HEK293 (cell line): Measurements from ENCODE around the gene ELFN1.

Source experiments
- CTCF ChIP-seq: fragments of 450-650 bp; formaldehyde crosslinking; IDR thresholded peaks from 2 replicates; pipeline ENCODE4 v1.5.1; 2016; ENCODE audit warnings: missing biosample characterization, missing genetic modification characterization
- GLIS2 ChIP-seq: fragments of 450-650 bp; formaldehyde crosslinking; IDR thresholded peaks from 2 replicates; pipeline ENCODE4 v1.5.1; 2016; ENCODE audit warnings: missing biosample characterization, missing genetic modification characterization
- PRDM1 ChIP-seq: fragments of 450-650 bp; formaldehyde crosslinking; IDR thresholded peaks from 2 replicates; pipeline ENCODE4; 2016; ENCODE audit warnings: missing biosample characterization, missing genetic modification characterization
- YY1 ChIP-seq: fragments of 450-650 bp; formaldehyde crosslinking; IDR thresholded peaks from 2 replicates; pipeline ENCODE4 v1.5.1; 2018; ENCODE audit warnings: missing biosample characterization, missing genetic modification characterization
- ZBTB7A ChIP-seq: fragments of 450-650 bp; formaldehyde crosslinking; IDR thresholded peaks from 2 replicates; pipeline ENCODE4 v1.5.1; 2016; ENCODE audit warnings: low read depth, missing biosample characterization, missing genetic modification characterization
- ZNF146 ChIP-seq: fragments of 450-650 bp; formaldehyde crosslinking; IDR thresholded peaks from 2 replicates; pipeline ENCODE4 v1.5.1; 2016; ENCODE audit warnings: missing biosample characterization, missing genetic modification characterization
- ZNF324 ChIP-seq: fragments of 450-650 bp; formaldehyde crosslinking; IDR thresholded peaks from 2 replicates; pipeline ENCODE4 v1.5.1; 2016; ENCODE audit warnings: missing biosample characterization, missing genetic modification characterization
- ZNF560 ChIP-seq: fragments of 450-650 bp; formaldehyde crosslinking; IDR thresholded peaks from 2 replicates; pipeline ENCODE4 v1.5.1; 2017; ENCODE audit warnings: missing biosample characterization, missing genetic modification characterization, borderline replicate concordance
- ZNF664 ChIP-seq: fragments of 450-650 bp; formaldehyde crosslinking; IDR thresholded peaks from 2 replicates; pipeline ENCODE4 v1.5.1; 2016; ENCODE audit warnings: missing biosample characterization, missing genetic modification characterization
- TF ChIP-seq, protein P1 (sequence below): fragments of 450-650 bp; formaldehyde crosslinking; IDR thresholded peaks from 2 replicates; pipeline ENCODE4 v1.5.1; 2016; ENCODE audit warnings: missing biosample characterization, missing genetic modification characterization, borderline replicate concordance
- TF ChIP-seq, protein P2 (sequence below): fragments of 450-650 bp; formaldehyde crosslinking; IDR thresholded peaks from 2 replicates; pipeline ENCODE4 v1.5.1; 2016; ENCODE audit warnings: missing biosample characterization, missing genetic modification characterization

- TF ChIP-seq CTCF (tag by site-specific recombination) (no peak), ZBTB7A (tag by site-specific recombination) (no peak), ZNF146 (no peak), ZNF324 (no peak), ZNF664 (tag by site-specific recombination) (no peak), PRDM1 (tag by site-specific recombination) (no peak), ZNF560 (tag by site-specific recombination) (no peak), YY1 (no peak), GLIS2 (no peak)
- TF ChIP-seq, protein P1, sequence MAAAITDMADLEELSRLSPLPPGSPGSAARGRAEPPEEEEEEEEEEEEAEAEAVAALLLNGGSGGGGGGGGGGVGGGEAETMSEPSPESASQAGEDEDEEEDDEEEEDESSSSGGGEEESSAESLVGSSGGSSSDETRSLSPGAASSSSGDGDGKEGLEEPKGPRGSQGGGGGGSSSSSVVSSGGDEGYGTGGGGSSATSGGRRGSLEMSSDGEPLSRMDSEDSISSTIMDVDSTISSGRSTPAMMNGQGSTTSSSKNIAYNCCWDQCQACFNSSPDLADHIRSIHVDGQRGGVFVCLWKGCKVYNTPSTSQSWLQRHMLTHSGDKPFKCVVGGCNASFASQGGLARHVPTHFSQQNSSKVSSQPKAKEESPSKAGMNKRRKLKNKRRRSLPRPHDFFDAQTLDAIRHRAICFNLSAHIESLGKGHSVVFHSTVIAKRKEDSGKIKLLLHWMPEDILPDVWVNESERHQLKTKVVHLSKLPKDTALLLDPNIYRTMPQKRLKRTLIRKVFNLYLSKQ (tag by site-specific recombination) = no peak
- TF ChIP-seq, protein P2, sequence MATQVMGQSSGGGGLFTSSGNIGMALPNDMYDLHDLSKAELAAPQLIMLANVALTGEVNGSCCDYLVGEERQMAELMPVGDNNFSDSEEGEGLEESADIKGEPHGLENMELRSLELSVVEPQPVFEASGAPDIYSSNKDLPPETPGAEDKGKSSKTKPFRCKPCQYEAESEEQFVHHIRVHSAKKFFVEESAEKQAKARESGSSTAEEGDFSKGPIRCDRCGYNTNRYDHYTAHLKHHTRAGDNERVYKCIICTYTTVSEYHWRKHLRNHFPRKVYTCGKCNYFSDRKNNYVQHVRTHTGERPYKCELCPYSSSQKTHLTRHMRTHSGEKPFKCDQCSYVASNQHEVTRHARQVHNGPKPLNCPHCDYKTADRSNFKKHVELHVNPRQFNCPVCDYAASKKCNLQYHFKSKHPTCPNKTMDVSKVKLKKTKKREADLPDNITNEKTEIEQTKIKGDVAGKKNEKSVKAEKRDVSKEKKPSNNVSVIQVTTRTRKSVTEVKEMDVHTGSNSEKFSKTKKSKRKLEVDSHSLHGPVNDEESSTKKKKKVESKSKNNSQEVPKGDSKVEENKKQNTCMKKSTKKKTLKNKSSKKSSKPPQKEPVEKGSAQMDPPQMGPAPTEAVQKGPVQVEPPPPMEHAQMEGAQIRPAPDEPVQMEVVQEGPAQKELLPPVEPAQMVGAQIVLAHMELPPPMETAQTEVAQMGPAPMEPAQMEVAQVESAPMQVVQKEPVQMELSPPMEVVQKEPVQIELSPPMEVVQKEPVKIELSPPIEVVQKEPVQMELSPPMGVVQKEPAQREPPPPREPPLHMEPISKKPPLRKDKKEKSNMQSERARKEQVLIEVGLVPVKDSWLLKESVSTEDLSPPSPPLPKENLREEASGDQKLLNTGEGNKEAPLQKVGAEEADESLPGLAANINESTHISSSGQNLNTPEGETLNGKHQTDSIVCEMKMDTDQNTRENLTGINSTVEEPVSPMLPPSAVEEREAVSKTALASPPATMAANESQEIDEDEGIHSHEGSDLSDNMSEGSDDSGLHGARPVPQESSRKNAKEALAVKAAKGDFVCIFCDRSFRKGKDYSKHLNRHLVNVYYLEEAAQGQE = no peak
Measured at GRCh38 chr7:1669064-1669951, 769 bp upstream of the ELFN1 start.
